ENCODE results near the gene PGAP6.
"Not testable (repeated sequence)": the region's sequence is repeated elsewhere in the genome, so short reads cannot be mapped to it uniquely, and the experiment has no call there.

The PGAP6 gene

GRCh38 chr16:401468-402348 lies 19.9 kb upstream of the PGAP6 start, which contains the start of gene DECR2:
Gene DECR2 (plus strand): TSS chr16:401885. CDS start chr16:401964, 79 bp downstream.
- peak; percentile 94 for DNase-seq (ENCODE audit: low spot score)

GRCh38 chr16:400061-400591 lies 18.3 kb upstream of the PGAP6 start:
- DNase-seq (ENCODE audit: low spot score) = no peak

GRCh38 chr16:399340-400019 lies 17.7 kb upstream of the PGAP6 start:
- no peak for DNase-seq (ENCODE audit: low spot score)

- DNase-seq (ENCODE audit: low spot score) = no peak
Observed at GRCh38 chr16:398561-399339, 17.0 kb upstream of the PGAP6 start.

- DNase-seq (ENCODE audit: low spot score) = peak; percentile 64
Observed at GRCh38 chr16:397736-398332, 16.1 kb upstream of the PGAP6 start.

DNA sequence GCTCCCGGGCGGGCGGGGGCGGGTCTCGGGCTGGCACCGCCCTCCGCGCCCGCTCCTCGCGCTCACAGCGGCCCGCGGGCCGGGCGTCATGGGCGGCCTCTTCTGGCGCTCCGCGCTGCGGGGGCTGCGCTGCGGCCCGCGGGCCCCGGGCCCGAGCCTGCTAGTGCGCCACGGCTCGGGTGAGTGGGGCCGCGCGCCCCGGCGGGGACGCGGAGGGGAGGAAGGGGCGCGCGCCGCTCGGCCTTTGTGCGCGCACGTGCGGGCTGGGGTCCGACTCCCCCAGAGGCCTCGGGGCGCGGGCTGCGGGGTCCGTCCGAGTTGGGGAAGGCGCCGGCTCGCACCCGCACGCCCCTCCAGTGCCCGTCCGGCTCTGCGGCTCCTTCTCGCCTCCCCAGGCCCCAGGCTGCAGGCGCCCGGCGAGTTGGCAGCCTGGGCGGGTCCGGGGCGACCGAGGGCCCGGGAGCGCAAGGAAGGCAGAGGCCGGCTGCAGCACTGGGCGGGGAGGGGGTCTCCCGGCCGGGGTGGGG lies 15.4 kb upstream of the PGAP6 start, which contains the start of gene NME4:
NME4 (plus strand) TSS at position 65 of the 527 bp plus-strand sequence; CDS start at position 89, 24 bp downstream.
- DNase-seq (ENCODE audit: low spot score) = no peak

- DNase-seq (ENCODE audit: low spot score) = no peak
Observed at GRCh38 chr16:396605-397004, 14.8 kb upstream of the PGAP6 start.

- no peak for DNase-seq (ENCODE audit: low spot score)
Observed at GRCh38 chr16:396199-396598, 14.4 kb upstream of the PGAP6 start.

DNA sequence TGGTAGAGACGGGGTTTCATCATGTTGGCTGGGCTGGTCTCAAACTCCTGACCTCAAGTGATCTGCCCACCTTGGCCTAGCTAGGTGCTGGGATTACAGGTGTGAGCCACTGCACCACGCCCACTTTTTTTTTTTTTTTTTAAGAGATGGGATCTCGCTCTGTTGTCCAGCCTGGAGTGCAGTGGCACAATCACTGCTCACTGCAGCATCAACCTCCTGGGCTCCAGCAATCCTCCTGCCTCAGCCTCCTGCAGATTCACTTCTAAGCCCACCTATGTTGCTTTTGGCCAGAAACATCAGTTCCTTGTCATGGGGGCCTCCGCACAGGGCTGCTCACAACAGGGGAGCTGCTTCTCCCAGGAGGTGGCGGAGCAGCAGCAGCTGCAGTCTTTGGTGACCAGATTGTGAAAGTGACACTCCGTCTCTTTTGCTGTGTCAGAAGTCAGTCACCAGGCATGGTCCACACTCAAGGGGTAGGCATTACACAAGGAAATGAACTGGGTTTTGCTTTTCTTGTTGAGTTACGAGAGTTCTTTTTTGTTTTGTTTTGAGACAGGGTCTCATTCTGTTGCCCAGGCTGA lies 10.8 kb upstream of the PGAP6 start:
- no peak for DNase-seq (ENCODE audit: low spot score)

- no peak for DNase-seq (ENCODE audit: low spot score)
Observed at GRCh38 chr16:391885-392335, 10.1 kb upstream of the PGAP6 start.

DNA sequence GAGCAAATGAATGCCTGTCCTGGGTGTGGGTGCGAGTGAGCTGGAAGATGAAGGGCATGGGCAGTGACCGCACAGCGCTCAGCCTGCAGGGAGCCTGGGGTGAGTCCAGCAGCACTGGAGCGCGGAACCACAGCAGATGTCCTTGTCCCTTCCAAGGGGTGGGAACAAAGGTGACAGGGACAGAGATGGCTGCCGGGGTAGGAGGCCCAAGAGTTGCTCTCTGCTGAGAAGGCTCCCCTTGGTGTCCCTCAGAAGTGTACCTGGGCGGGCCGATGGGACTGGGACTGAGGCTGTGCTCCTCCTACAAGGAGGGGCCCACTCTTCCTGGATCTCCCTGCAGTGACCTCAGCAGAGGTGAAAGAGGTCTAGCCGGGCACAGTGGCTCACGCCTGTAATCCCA lies 7.6 kb upstream of the PGAP6 start:
- no peak for DNase-seq (ENCODE audit: low spot score)

- DNase-seq (ENCODE audit: low spot score) = not testable (repeated sequence)
Observed at GRCh38 chr16:387761-388666, 6.2 kb upstream of the PGAP6 start.

DNA sequence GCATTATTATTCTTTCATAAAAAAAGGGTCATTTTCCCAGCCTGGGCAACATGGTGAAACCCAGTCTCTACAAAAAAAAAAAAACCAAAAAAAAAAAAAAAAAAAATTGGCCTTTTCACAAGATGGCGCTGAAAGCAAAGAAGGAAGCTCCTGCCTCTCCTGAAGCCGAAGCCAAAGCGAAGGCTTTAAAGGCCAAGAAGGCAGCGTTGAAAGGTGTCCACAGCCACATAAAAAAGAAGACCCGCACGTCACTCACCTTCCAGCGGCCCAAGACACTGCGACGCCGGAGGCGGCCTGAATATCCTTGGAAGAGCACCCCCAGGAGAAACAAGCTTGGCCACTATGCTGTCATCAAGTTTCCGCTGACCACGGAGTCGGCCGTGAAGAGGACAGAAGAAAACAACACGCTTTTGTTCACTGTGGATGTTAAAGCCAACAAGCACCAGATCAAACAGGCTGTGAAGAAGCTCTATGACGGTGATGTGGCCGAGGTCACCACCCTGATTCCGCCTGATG lies 4.9 kb upstream of the PGAP6 start:
- DNase-seq (ENCODE audit: low spot score) = peak; percentile 73

DNA sequence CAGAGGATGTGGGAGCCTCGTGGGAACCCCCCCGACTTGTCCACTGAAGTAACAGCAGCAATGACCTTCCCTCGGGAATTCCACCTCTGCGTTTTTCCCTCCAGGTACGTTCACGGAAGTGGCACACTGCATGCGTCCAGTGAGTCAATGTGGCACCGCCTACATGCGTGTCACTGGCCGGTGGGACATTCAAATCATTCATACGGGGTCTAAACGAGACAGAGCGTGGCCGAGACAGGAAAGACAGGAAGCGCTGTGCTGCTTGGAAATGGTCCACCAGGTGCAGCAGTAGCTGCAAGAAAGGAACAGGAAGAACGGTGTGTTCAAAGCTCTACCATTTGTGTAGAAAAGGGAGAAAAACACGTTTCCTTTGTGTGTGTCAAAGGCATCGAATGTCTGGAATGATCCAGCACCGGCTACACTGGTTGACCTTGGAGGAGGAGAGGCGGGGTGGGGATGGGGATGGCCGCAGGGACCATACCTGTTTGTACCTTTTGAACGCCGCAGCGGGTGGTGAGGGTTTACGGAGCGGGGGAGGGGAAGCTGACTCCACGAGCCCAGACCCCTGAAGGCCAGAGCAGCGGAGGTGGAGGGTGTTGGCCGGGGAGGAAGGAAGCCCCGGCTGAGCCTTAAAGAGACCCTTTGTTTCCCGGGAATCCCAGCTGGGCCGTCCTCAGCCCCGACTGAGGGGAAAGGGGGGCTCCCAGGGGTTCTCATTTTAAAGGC lies 1.7 kb upstream of the PGAP6 start:
- DNase-seq (ENCODE audit: low spot score) = no peak

- no peak for DNase-seq (ENCODE audit: low spot score)
Observed at GRCh38 chr16:381012-381788, 578 bp downstream of the PGAP6 start.

DNA sequence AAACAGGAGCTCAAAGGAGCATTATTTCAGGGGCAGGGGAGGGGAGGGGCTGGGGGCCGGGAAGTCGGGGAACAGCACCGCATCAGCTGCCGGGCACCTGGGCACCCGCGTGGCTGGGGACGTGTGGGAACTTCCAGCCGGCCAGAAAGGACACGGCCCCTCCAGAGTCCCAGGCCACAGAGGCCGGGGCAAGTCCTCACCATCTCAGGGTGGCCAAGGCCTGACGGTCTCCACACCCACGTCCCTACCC lies 1.1 kb downstream of the PGAP6 start:
- no peak for DNase-seq (ENCODE audit: low spot score)

DNA sequence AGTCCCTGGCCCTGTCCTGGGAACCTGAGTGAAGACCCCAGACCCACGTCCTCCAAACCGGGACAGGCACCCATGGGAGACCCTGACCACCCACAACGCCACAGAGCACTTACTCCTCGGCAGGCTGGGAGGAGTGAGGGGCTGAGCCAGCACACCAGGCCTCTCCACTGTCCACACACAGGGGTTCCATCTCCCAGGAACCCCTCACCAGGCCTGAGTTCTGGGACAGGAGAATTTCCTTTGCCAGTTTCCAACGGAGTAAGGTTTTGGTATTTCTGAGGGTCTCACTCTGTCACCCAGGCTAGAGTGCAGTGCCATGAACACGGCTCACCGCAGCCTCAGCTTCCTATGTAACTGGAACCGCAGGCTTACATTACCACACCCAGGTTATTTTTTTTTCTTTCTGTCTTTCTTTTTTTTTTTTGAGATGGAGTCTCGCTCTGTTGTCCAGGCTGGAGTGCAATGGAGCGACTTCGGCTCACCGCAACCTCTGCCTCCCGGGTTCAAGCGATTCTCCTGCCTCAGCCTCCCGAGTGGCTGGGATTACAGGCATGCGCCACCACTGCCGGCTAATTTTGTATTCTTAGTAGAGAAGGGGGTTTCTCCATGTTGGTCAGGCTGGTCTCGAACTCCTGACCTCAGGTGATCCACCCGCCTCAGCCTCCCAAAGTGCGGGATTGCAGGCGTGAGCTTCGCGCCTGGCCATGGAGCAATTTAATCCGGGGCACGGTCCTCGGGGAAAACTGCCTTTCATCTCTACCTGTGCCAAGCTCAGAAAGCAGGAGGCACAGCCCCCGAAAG lies 1.6 kb downstream of the PGAP6 start:
- DNase-seq (ENCODE audit: low spot score) = no peak
